OCI-LY1 (cell line): ENCODE results near the gene FBLN2.

Source experiments
- H2AFZ ChIP-seq: fragments of 200-600 bp; sonication (generic), shearing (Covaris generic); 2 replicates; pipeline ENCODE4 v1.6.0; 2014; ENCODE audit warnings: antibody characterized with exemption, mild to moderate bottlenecking, low read length
- H3F3A ChIP-seq: fragments of 200-600 bp; sonication (generic), shearing (Covaris generic); 2 replicates; pipeline ENCODE4 v1.6.0; 2014; ENCODE audit warnings: mild to moderate bottlenecking, antibody characterized with exemption, low read length, moderate library complexity; ENCODE audit not compliant: insufficient read depth
- H3K27ac ChIP-seq: fragments of 200-600 bp; sonication (generic); 2 replicates; pipeline ENCODE4 v1.5.1; 2014; ENCODE audit warnings: low read length, mixed run types, mild to moderate bottlenecking, low read depth; ENCODE audit not compliant: poor library complexity, severe bottlenecking
- H3K27me3 ChIP-seq: fragments of 200-600 bp; sonication (generic); 2 replicates; pipeline ENCODE4 v1.6.0; 2014; ENCODE audit warnings: antibody characterized with exemption, mild to moderate bottlenecking, low read length, moderate library complexity; ENCODE audit not compliant: insufficient read depth
- H3K36me3 ChIP-seq: fragments of 200-600 bp; sonication (generic); 2 replicates; pipeline ENCODE4 v1.6.1; 2014; ENCODE audit warnings: mild to moderate bottlenecking, antibody characterized with exemption, low read length, moderate library complexity, mixed read lengths; ENCODE audit not compliant: insufficient read depth
- H3K4me1 ChIP-seq: fragments of 200-600 bp; sonication (generic); 2 replicates; pipeline ENCODE4 v1.5.1; 2014; ENCODE audit warnings: mild to moderate bottlenecking, low read length, moderate library complexity; ENCODE audit not compliant: insufficient read depth, severe bottlenecking
- H3K4me2 ChIP-seq: fragments of 200-600 bp; sonication (generic), shearing (Covaris generic); 2 replicates; pipeline ENCODE4 v1.6.1; 2014; ENCODE audit warnings: low read length
- H3K4me3 ChIP-seq: fragments of 200-600 bp; sonication (generic); 2 replicates; pipeline ENCODE4 v1.5.1; 2014; ENCODE audit warnings: low read length, low read depth, mild to moderate bottlenecking, mixed read lengths; ENCODE audit not compliant: poor library complexity, severe bottlenecking
- H3K79me2 ChIP-seq: fragments of 200-600 bp; shearing (Covaris generic); 2 replicates; pipeline ENCODE4 v1.6.1; 2016; ENCODE audit warnings: mixed run types, low read length, mixed read lengths; ENCODE audit not compliant: insufficient read depth
- H3K9ac ChIP-seq: fragments of 200-600 bp; sonication (generic), shearing (Covaris generic); 2 replicates; pipeline ENCODE4 v1.6.1; 2014; ENCODE audit warnings: mild to moderate bottlenecking, low read length, mixed read lengths
- H3K9me2 ChIP-seq: fragments of 200-600 bp; sonication (generic), shearing (Covaris generic); 2 replicates; pipeline ENCODE4 v1.6.1; 2014; ENCODE audit warnings: low read depth, mild to moderate bottlenecking, low read length, mixed read lengths
- H3K9me3 ChIP-seq: fragments of 200-600 bp; shearing (Covaris generic); 2 replicates; pipeline ENCODE4 v1.6.1; 2014; ENCODE audit warnings: low read length, mixed read lengths
- H4K20me1 ChIP-seq: fragments of 200-600 bp; sonication (generic), shearing (Covaris generic); 2 replicates; pipeline ENCODE4 v1.6.0; 2016; ENCODE audit warnings: mild to moderate bottlenecking, low read length; ENCODE audit not compliant: insufficient read depth
- CTCF ChIP-seq: fragments of 200-600 bp; sonication (generic), shearing (Covaris generic); IDR thresholded peaks from 2 replicates; pipeline ENCODE4 v1.5.1; 2017; ENCODE audit warnings: mild to moderate bottlenecking, antibody characterized with exemption, low read length, moderate library complexity, mixed read lengths
- EZH2 ChIP-seq: fragments of 200-600 bp; sonication (generic), shearing (Covaris generic); IDR thresholded peaks from 2 replicates; pipeline ENCODE4 v1.8.0; 2017; ENCODE audit warnings: borderline replicate concordance, mixed run types, mild to moderate bottlenecking, antibody characterized with exemption, low read length, moderate library complexity, mixed read lengths

FBLN2 gene

GRCh38 chr3:13601692-13602080 is 52.8 kb downstream of the FBLN2 start:
- H3K27ac ChIP-seq = no peak overlapping the region

GRCh38 chr3:13605555-13605954 is 56.6 kb downstream of the FBLN2 start:
- H3K4me3 ChIP-seq = no peak overlapping the region
- H3K9ac ChIP-seq = no peak overlapping the region
- H3F3A ChIP-seq = no peaks in the 10 kb centered on the region
- no peaks in the 10 kb centered on the region for H3K36me3 ChIP-seq
- H3K9me3 ChIP-seq = no peaks in the 10 kb centered on the region
- H3K4me2 ChIP-seq = no peak overlapping the region
- H3K4me1 ChIP-seq = no peaks in the 10 kb centered on the region
- H3K79me2 ChIP-seq = no peaks in the 10 kb centered on the region
- no peaks in the 10 kb centered on the region for H3K9me2 ChIP-seq
- TF ChIP-seq EZH2 (no peak), CTCF (no peak)
- H4K20me1 ChIP-seq = no peaks in the 10 kb centered on the region
- no peak overlapping the region for H3K27ac ChIP-seq
- H2AFZ ChIP-seq = no peak overlapping the region
- H3K27me3 ChIP-seq = no peaks in the 10 kb centered on the region

More at GRCh38 chr3:13601692-13602080, 52.8 kb downstream of the FBLN2 start:
- Histone ChIP-seq H3K4me1 (no peaks in the 10 kb centered on the region), H3K9me2 (no peaks in the 10 kb centered on the region), H3F3A (no peaks in the 10 kb centered on the region), H3K36me3 (no peaks in the 10 kb centered on the region), H2AFZ (no peak overlapping the region), H3K27me3 (0 out of 2 replicates have a peak, but pooled peaks cover 3% of the 10 kb centered on the region), H3K4me2 (no peak overlapping the region), H3K9ac (no peak overlapping the region), H4K20me1 (no peaks in the 10 kb centered on the region), H3K79me2 (no peaks in the 10 kb centered on the region), H3K9me3 (no peaks in the 10 kb centered on the region), H3K4me3 (no peak overlapping the region)
- TF ChIP-seq EZH2 = no peak
- TF ChIP-seq CTCF = no peak

- Histone ChIP-seq H2AFZ (no peak overlapping the region), H3F3A (no peaks in the 10 kb centered on the region), H3K4me2 (no peak overlapping the region), H3K9ac (no peak overlapping the region), H3K4me1 (no peaks in the 10 kb centered on the region), H3K27ac (no peak overlapping the region), H3K36me3 (no peaks in the 10 kb centered on the region), H3K4me3 (no peak overlapping the region), H4K20me1 (no peaks in the 10 kb centered on the region), H3K9me3 (no peaks in the 10 kb centered on the region), H3K27me3 (no peaks in the 10 kb centered on the region), H3K9me2 (no peaks in the 10 kb centered on the region), H3K79me2 (no peaks in the 10 kb centered on the region)
- TF ChIP-seq CTCF = no peak
- TF ChIP-seq EZH2 = no peak
Measured at GRCh38 chr3:13607821-13608597, 59.1 kb downstream of the FBLN2 start.
